Vagina (tissue), 2 donors: Measurements from ENCODE around the gene SH3BP2.

Source experiments
- POLR2A ChIP-seq, 2 donors: fragments of 450-650 bp; IDR thresholded peaks; one replicate each; pipeline ENCODE4 v1.6.1; 2017; ENCODE audit warnings: antibody characterized with exemption in 2 of 2, mild to moderate bottlenecking in 2 of 2, moderate library complexity in 2 of 2
- TF ChIP-seq, protein P1 (sequence below), 3 experiments: fragments of 450-650 bp in 2 of 3; fragments of 200-600 bp in 1 of 3; sonication (generic) in 1 of 3; IDR thresholded peaks; one replicate each; pipeline ENCODE4 v1.5.1; 2017 to 2019; ENCODE audit warnings: antibody characterized with exemption in 3 of 3, mild to moderate bottlenecking in 2 of 3, moderate library complexity in 2 of 3

DNA sequence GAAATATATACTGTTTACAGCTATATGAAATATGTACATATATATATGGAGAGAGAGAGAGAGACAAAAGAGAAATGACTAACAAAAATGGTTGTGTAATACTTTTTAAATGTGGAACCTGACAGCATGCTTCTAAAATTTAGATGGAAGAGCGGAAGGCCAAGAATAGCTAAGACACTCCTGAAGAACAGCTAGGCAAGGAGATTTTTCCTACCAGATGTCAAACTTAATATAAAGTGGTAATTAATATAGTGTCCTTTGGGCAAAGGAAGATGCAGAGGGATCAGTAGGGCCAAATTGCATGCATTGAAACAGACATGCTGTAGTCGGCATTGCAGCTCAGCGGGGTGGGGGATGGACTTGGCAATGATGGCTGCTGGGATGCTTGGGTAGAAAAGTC is 96.0 kb downstream of the SH3BP2 start:
- TF ChIP-seq, protein P1, sequence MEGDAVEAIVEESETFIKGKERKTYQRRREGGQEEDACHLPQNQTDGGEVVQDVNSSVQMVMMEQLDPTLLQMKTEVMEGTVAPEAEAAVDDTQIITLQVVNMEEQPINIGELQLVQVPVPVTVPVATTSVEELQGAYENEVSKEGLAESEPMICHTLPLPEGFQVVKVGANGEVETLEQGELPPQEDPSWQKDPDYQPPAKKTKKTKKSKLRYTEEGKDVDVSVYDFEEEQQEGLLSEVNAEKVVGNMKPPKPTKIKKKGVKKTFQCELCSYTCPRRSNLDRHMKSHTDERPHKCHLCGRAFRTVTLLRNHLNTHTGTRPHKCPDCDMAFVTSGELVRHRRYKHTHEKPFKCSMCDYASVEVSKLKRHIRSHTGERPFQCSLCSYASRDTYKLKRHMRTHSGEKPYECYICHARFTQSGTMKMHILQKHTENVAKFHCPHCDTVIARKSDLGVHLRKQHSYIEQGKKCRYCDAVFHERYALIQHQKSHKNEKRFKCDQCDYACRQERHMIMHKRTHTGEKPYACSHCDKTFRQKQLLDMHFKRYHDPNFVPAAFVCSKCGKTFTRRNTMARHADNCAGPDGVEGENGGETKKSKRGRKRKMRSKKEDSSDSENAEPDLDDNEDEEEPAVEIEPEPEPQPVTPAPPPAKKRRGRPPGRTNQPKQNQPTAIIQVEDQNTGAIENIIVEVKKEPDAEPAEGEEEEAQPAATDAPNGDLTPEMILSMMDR (IDR thresholded peaks at IDR 0.05): no peak
- TF ChIP-seq POLR2A (IDR thresholded peaks at IDR 0.05): no peak
